ENCODE data around the gene FNTB.

The FNTB gene

GRCh38 chr14:64953661-64954060 lies 33.0 kb upstream of the FNTB start:
- DNase-seq = no peak

GRCh38 chr14:64954491-64955240 lies 32.0 kb upstream of the FNTB start:
- no peak for DNase-seq

- DNase-seq = peak; percentile 50
These were observed 31.4 kb upstream of the FNTB start for GRCh38 chr14:64955297-64955696.

- DNase-seq = no peak
These were observed 29.8 kb upstream of the FNTB start for GRCh38 chr14:64956697-64957406.

- DNase-seq = no peak
These were observed 28.5 kb upstream of the FNTB start for GRCh38 chr14:64958201-64958600.

- DNase-seq = no peak
These were observed 28.0 kb upstream of the FNTB start for GRCh38 chr14:64958743-64959142.

GRCh38 chr14:64960762-64961276 lies 25.9 kb upstream of the FNTB start:
- no peak for DNase-seq

- DNase-seq = no peak
These were observed 23.1 kb upstream of the FNTB start for GRCh38 chr14:64963611-64964010.

- no peak for DNase-seq
These were observed 21.2 kb upstream of the FNTB start for GRCh38 chr14:64965356-64966000.

- DNase-seq = peak; percentile 92
These were observed 19.7 kb upstream of the FNTB start for GRCh38 chr14:64966976-64967375.

- no peak for DNase-seq
These were observed 18.5 kb upstream of the FNTB start for GRCh38 chr14:64968167-64968566.

GRCh38 chr14:64968651-64969050 lies 18.0 kb upstream of the FNTB start:
- no peak for DNase-seq

GRCh38 chr14:64970041-64970440 lies 16.7 kb upstream of the FNTB start:
- DNase-seq = no peak

- DNase-seq = peak; percentile 78
These were observed 15.8 kb upstream of the FNTB start for GRCh38 chr14:64970776-64971477.

- DNase-seq = no peak
These were observed 15.2 kb upstream of the FNTB start for GRCh38 chr14:64971491-64971942.

- peak; percentile 68 for DNase-seq
These were observed 14.5 kb upstream of the FNTB start, which contains the start of gene RAB15 for GRCh38 chr14:64971943-64972791. TSS of gene RAB15 (minus strand) at chr14:64972336. CDS start at chr14:64972076, 260 bp downstream.

GRCh38 chr14:64973026-64973442 lies 13.7 kb upstream of the FNTB start:
- DNase-seq = no peak

GRCh38 chr14:64973826-64974225 lies 12.9 kb upstream of the FNTB start:
- DNase-seq = no peak

- no peak for DNase-seq
These were observed 12.1 kb upstream of the FNTB start for GRCh38 chr14:64974563-64974962.

- DNase-seq = peak; percentile 81
These were observed 7.2 kb upstream of the FNTB start for GRCh38 chr14:64979336-64980074.

Data from islet precursor cell (in vitro differentiated cells).